Stimulated activated CD8-positive, alpha-beta memory T cell treated with anti-CD3 and anti-CD28 coated beads, Interleukin-7, amount 100 ng/mL, for 24 hours (primary cell): ENCODE data around the gene SFXN4.
"Not testable (repeated sequence)": the region's sequence is repeated elsewhere in the genome, so short reads cannot be mapped to it uniquely, and the experiment has no call there.

Experiments
- DNase-seq: peaks from one replicate; pipeline ENCODE4 v3.0.0-alpha.2; 2020; ENCODE audit warnings: low read depth

SFXN4 gene

DNA sequence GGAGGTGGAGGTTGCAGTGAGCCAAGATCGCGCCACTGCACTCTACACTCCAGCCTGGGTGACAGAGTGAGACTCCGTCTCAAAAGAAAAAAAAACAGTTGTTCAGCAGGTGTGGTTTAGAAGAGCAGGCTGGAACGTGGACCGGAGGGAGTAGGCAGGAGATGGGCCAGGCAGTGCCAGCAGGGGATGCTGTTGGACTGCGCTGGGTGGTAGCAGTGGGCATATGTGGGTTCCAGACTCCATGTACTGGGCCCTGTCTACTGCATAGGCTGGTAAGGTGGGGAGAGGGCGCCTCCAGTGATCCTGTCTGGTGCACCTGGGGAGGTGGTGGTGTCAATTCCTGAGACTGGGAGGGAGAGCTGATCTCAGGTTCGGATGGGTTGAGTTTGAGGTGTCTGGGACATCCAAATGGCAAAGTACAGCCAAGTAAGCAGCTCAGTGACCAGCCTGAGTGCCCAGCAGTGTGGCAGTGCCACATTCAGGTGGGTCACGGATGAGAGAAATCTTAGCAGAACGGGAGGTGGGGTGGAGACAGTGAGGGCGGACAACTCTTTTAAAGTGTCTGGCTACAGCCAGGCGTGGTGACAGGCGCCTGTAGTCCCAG, 25.9 kb downstream of the SFXN4 start:
- no peak for DNase-seq

GRCh38 chr10:119138346-119139306, 26.9 kb downstream of the SFXN4 start:
- DNase-seq = no peak

GRCh38 chr10:119137878-119138277, 27.6 kb downstream of the SFXN4 start:
- not testable (repeated sequence) for DNase-seq

DNA sequence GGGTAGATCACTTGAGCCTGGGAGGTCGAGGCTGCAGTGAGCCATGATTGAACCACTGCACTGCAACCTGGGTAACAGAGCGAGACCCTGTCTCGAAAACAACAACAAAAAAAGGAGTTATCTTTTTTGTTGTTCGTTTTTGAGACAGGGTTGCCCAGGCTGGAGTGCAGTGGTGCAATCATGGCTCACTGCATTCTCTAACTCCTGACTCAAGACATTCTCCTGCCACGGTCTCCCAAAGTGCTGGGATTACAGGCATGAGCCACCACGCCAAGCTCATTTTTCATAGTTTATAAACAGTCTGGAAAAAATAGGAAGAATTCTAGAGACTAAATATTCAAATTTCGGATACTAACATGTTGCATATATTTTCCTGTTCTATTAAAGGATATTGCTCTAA, 29.4 kb downstream of the SFXN4 start:
- DNase-seq = no peak

DNA sequence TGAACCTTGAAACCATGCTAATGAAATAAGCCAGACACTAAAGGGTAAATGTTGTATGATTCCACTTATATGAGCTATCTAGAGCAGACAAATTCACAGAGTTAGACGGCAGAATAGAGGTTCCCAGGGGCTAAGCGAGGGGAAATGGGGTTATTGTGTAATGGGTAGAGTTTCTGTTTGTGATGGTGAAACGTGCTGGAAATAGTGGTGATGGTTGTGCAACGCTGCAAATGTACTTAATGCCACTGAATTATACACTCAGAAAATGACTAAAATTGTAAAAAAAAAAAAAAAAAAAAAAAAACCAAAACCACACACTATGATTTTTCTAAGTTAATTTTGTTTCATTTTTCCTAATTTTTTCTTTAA, 30.0 kb downstream of the SFXN4 start:
- no peak for DNase-seq

DNA sequence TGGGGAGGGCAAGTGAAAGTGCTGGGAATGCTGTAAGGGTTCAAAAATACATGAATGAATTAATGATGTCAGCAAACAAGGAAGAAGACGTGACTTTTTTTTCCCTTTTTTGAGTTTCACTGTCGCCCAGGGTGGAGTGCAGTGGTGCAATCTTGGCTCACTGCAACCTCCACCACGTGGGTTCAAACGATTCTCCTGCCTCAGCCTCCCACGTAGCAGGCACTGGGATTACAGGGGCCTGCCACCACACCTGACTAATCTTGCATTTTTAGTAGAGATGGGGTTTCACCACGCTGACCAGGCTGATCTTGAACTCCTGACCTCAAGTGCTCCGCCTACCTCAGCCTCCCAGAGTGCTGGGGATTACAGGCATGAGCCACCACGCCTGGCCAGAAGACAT, 31.6 kb downstream of the SFXN4 start:
- DNase-seq = no peak

DNA sequence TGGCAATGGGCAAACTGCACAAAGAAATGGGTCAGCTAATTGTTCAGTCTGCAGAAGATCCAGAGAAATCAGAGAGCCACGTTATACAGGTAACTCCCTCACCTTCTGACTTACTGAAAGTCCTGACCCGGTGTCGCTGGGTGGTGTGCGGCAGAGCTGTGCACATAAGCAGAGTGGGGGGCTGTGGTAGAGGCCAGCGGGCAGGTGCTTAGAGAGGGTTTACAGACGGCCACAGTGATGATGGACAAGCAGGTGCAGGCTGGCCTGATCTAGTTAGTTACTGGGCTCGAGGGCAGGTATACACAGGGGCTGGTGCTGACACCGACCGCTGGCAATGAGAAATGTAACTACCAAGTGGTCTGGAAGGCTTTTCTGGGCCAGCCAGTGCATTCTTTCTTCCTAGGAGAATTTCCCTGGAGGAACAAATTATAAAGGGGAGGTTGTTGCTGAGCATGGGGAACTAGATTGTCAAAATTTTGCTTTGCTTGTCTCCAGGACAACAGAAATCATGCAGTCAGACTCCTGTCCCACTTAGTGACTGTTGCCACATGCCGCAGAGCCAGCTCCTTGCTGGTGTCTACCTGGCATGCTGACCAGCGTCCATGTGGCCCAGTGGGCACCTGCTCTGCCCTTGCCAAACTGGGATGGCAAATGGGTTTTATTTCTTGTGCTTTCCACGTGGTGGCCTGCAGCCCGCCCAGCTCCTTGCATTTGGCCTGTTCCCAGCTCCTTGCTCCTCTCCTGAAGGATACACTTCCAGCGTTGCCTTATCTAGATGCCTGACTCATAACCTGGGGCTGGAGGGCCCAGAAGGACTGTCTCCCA, 32.8 kb downstream of the SFXN4 start:
- no peak for DNase-seq

DNA sequence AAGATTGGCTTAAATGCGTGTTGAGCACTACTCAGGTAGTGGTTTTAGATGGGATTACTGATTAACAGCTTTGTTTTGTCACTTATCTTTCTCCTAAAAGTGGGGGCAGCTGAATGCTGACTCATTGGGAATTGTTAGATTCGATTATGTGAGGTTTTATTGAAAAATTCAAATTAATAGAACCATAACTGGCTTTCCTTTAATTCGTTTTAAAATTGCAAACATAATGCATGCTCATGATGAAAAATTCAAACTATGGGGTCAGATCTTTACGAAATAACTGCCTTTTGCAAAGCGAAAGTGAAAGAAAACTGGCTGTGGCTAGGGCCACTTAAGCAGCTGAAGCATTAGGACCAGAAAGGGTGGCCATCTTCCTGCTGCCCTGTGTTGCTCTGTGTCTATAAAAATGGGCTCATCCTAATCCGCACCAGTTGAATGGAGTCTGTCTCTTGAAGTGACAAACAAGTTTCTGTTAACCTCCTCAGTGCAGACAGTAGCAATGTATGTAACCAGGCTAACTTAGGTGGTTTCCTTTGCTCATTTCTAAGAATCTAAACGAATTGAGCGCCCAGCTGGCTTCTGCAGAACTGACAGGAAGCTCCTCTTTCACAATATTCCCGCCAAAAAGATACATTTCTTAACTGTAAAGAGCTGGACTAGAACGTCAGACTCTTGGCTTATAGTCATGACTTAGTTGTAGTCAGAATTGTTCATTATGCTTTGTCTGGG, 33.8 kb downstream of the SFXN4 start:
- no peak for DNase-seq

- no peak for DNase-seq
Observed at GRCh38 chr10:119129721-119130120, 35.8 kb downstream of the SFXN4 start.

- DNase-seq = no peak
Observed at GRCh38 chr10:119125942-119126341, 39.6 kb downstream of the SFXN4 start.

- DNase-seq = no peak
Observed at GRCh38 chr10:119120875-119121274, 44.6 kb downstream of the SFXN4 start.

DNA sequence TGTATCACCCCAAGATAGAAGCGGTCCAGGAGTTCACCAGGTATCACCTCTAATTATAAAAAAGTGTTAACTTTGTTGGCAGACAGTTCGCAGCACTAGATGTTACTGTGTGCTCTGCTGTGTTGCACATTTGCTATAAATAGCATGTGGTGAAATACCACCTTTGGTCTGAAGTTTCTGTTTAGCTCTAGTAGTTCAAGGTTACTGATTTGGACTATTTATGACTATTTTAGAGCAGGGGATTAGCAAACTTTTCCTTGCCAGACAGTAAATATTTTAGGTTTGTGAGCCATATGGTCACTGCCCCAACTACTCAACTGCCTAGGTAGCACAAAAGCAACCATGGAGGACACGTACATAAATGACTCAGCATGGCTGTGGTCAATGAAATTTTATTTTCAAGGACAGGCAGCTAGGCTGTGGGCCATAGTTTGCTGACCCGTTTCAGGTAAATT, 45.1 kb downstream of the SFXN4 start:
- DNase-seq = no peak

DNA sequence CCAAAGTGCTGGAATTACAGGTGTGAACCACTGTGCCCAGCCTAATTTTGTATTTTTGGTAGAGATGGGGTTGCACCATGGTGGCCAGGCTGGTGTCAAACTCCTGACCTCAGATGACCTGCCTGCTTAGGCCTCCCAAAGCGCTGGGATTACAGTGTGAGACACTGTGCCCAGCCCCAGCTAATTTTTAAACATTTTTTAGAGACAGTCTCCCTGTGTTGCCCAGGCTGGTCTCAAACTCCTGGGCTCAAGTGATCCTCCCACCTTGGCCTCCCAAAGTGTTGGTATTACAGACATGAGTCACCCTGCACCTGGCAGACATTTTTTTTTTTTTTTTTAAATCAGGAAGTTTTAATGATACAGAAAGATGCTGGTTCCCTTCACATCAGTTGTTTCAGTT, 46.1 kb downstream of the SFXN4 start:
- no peak for DNase-seq

DNA sequence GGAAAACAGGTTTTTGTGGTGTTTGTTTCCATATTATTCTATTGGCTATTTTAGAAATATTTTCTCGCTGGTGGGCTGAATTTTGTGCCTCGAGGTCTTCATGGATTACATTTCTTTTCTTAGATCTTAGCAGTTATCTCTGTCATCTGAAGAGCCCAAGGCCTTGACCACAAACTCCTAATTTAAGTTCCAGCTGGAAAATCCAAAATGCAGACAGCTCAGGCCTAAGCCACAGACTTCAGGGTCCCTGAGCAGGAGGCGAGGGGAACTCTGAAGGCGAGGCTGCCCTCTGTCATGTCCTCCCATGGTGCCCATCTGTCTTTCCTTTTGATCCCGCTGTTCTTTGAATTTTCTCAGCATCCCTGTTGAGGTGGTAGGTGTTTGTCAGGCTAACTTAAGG, 47.3 kb downstream of the SFXN4 start:
- DNase-seq = no peak

GRCh38 chr10:119116326-119116951, 49.1 kb downstream of the SFXN4 start:
- no peak for DNase-seq

DNA sequence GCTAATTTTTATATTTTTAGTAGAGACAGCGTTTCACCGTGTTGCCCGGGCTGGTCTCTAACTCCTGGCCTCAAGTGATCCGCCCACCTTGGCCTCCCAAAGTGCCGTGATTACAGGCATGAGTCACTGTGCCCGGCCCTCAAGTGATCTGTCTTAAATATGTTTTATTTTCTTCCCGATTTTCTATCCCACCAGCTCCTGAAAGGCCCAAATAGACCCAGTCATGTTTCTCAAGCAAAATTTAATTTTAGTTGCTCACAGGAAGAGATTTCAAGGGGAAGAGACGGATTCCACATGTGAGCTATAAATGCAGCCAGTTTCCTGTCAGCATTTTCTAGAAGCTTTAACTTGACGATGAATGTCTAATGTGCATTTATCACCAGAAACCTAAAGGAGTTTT, 49.6 kb downstream of the SFXN4 start:
- no peak for DNase-seq

DNA sequence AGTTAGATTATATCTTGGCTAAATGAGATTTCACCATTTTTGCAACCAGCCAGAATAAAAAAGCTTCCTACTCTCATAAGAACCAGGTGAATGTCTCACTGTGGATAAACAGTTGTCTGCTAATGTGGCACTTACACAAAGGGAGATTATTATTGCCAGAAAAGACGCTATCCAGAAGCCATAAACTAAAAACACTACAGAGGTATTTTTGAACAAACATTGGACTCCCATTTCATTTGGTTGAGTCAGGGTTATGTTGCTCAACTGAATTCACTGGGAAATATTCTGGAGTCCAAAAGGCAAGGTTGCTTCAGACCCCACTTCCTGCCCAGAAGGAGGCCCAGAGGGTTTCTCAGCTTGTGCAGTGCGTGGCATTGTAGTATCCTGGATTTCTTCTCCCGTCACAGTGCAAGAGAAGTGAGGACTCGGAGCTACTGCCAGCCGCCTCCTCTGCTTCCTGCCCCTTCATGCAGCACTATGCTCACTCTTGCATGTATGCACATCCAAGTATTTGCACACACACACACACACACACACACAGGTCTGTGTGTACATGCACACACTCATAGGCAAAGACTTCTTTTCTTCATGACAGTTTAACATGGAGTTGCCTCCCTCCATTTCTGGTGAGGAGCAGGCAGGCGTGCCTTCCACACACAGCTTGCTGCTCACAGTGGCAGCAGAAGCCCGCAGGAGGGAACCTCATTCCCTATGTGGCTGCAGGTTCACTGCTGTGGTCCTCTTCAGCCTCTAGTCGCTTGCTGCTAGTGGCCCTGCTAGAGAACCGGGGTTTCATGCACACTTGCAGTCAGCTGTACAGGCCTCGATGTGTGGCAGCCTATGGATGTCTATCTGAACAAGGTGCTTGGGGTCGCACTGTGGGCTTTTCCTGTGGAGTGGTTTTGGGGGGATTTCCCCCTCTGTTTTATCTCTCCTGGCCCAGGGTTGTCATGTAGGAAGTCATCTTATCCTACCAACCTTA, 51.5 kb downstream of the SFXN4 start:
- DNase-seq = no peak

GRCh38 chr10:119112056-119112455, 53.5 kb downstream of the SFXN4 start:
- no peak for DNase-seq

DNA sequence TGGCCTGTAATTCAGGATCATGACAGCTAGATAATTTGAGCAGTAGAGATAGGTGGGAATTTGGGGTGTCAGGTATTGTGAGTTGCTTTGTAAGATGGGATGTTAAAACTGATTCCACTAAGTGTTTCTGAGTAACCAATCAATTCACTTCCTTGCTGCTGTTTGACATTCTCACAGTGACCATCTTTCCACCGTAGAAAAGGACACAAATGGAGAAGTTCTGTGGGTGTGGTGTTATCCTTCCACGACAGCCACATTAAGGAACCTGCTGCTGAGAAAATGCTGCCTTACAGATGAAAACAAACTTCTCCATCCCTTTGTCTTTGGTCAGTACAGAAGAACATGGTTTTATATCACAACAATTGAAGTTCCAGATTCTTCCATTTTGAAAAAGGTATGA, 57.7 kb downstream of the SFXN4 start:
- not testable (repeated sequence) for DNase-seq

GRCh38 chr10:119107106-119107505, 58.4 kb downstream of the SFXN4 start:
- not testable (repeated sequence) for DNase-seq
